Naive thymus-derived CD8-positive, alpha-beta T cell (primary cell): ENCODE measurements around the gene MFSD1. TPM values are rescaled to one million over a fixed set of nuclear protein-coding genes. Genes with fewer than 3 reads are reported as not detected.

Experiments
- ATAC-seq, 2 donors: fragments of 150-1000 bp; cut with Tn5 transposase in 1 of 2; sonication (Bioruptor Pico), chemical (Tn5 transposase) in 1 of 2; 1 replicate in 1 of 2; 2 replicates in 1 of 2; pipeline ENCODE4 v1.10.0; 2021; ENCODE audit warnings: mild to moderate bottlenecking in 2 of 2, moderate library complexity in 2 of 2
- POLR2A ChIA-PET: fragments of 350-600 bp; sonication (Branson Sonifier 250); formaldehyde crosslinking; loops from one replicate; lab custom pipeline; 2021; ENCODE audit warnings: antibody characterized with exemption; lab: Charles Lee
- DNase-seq, 10 donors: peaks; one replicate each; pipeline versions ENCODE4 v3.0.0 to v3.0.0-alpha.2; 2020 to 2022
- H3K27ac Mint-ChIP-seq, 10 donors: one replicate each; pipeline ENCODE4 v1.8.0; 2020 to 2022; ENCODE audit warnings: mild to moderate bottlenecking in 10 of 10, mixed read lengths in 10 of 10, moderate library complexity in 4 of 10, inconsistent platforms in 1 of 10
- H3K27me3 Mint-ChIP-seq, 5 donors: one replicate each; pipeline ENCODE4 v1.8.0; 2021 to 2022; ENCODE audit warnings: mixed read lengths in 5 of 5
- H3K36me3 Mint-ChIP-seq, 3 donors: one replicate each; pipeline ENCODE4 v1.8.0; 2020 to 2022; ENCODE audit warnings: mixed read lengths in 3 of 3, mild to moderate bottlenecking in 2 of 3, inconsistent platforms in 1 of 3
- H3K4me1 Mint-ChIP-seq, 4 donors: one replicate each; pipeline ENCODE4 v1.8.0; 2021 to 2022; ENCODE audit warnings: mixed read lengths in 4 of 4
- H3K4me3 Mint-ChIP-seq, 10 donors: one replicate each; pipeline ENCODE4 v1.8.0; 2020 to 2022; ENCODE audit warnings: mild to moderate bottlenecking in 10 of 10, mixed read lengths in 10 of 10, moderate library complexity in 6 of 10, inconsistent platforms in 1 of 10
- H3K9me3 Mint-ChIP-seq, 9 donors: one replicate each; pipeline ENCODE4 v1.8.0; 2020 to 2022; ENCODE audit warnings: mixed read lengths in 9 of 9, mild to moderate bottlenecking in 3 of 9, inconsistent platforms in 1 of 9, moderate library complexity in 1 of 9
- polyA plus RNA-seq, 3 donors: library from polyadenylated mRNA; unstranded; fragments of 300-500 nt; fragmentation: Illumina TruSeq; gene quantifications; one replicate each; pipeline ENCODE4 v1.2.3, GENCODE V29; 2021
- total RNA-seq, 8 experiments: library from RNA in 2 of 8; stranded (reverse) in 2 of 8; gene quantifications; one replicate each; pipeline ENCODE4 v1.2.3 and lab custom pipeline; 2021 to 2026

Gene MFSD1
- total and polyA plus RNA-seq, 5 experiments from 2014 or later, result 28.8 to 56.0 (median 41.0) TPM

DNA sequence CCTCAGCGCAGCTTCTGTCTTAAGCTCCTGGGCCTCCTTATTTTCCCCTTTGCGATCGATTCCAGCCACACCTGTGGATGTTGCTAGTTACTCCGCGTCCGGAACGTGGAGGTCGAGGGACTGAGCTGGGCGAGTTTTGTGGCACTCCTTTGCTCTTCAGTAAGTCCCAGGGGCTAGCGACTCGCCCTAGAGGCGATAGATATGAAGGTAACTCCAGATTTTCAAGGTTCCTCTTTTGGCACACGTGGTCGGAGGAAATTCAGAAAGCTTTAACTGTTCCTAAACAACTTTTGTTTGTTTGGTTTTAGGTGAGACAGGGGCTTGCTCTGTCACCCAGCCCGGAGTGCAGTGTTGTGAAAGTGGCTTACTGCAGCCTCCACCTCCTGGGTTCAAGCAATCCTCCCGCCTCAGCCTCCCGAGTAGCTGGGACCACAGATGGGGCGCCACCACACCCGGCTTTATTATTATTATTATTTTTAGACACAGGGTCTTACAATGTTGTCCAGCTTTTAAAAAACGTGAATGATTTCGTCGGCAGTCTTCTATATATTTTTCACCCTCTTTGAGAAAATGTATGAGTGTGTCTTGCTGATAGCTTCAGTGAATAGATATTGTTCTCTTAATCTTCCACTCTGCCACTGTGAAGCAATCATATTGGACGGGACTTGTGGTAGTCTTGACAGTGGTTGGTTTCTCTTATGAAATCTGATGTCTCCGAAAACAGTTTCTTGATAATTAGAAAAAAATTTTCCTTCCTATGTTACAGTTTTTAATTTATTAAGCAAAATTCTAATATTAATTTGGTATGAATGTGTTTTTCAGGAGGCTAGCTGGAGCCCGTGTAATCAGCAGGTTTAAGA lies 785 bp downstream of the MFSD1 start:
- Mint-ChIP-seq H3K27ac (peak overlapping the region; percentile 61 to 96 (median 94)), H3K9me3 (no peaks in the 10 kb centered on the region), H3K4me3 (peak overlapping the region; percentile 82 to 95 (median 91)), H3K36me3 (peaks cover under 1 to 30% (median 6%) of the 10 kb centered on the region in 3 donors), H3K27me3 (no peaks in the 10 kb centered on the region), H3K4me1 (peaks cover 10 to 43% (median 36%) of the 10 kb centered on the region in 4 donors)
- DNase-seq (peak in 2 of 10 donors; percentile 9 to 46), ATAC-seq (peak; percentile 4 to 29)
- POLR2A ChIA-PET, result interaction anchor here (1.2 to 1.9 kb wide), 2 partner anchors 79 to 106 kb away, joined by 3 to 5 read pairs; no protein-coding TSS in a partner anchor

- peaks cover 13 to 54% (median 45%) of the 10 kb centered on the region in 4 donors for H3K4me1 Mint-ChIP-seq
- H3K27me3 Mint-ChIP-seq, result no peaks in the 10 kb centered on the region
- H3K27ac Mint-ChIP-seq, result peak overlapping the region in 2 of 10 donors; percentile 4 to 21
- no peak for DNase-seq
- POLR2A ChIA-PET, result no interaction called here
- H3K4me3 Mint-ChIP-seq, result peak overlapping the region in 1 of 10 donors; percentile 47
- H3K9me3 Mint-ChIP-seq, result no peaks in the 10 kb centered on the region
- peaks cover 11 to 47% (median 18%) of the 10 kb centered on the region in 3 donors for H3K36me3 Mint-ChIP-seq
- no peak for ATAC-seq
Observed at GRCh38 chr3:158804441-158804840, 2.6 kb downstream of the MFSD1 start.

DNA sequence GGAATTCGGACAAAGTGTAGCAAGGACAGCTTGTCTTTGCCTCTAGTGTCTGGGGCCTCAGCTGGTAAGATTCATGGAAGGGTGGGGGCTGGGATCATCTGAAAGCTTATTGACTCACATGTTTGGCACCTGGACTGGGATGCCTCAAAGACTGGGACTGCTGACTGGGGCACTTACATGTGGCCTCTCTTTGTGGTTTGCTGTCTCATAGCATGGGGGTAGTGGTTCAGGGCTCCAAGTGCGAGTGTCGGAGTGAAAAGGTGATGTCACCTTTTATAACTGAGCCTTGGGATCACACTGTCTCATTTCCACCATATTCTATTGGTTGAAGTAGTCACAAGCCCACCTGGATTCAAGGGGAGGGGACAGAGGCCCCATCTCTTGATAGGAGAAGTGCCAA lies 6.8 kb downstream of the MFSD1 start:
- DNase-seq, result no peak
- H3K27ac Mint-ChIP-seq, result peak overlapping the region in 4 of 10 donors; percentile 1 to 38 (median 34)
- no peaks in the 10 kb centered on the region for H3K9me3 Mint-ChIP-seq
- no peak for ATAC-seq
- H3K27me3 Mint-ChIP-seq, result no peaks in the 10 kb centered on the region
- H3K4me1 Mint-ChIP-seq, result peaks cover 9 to 46% (median 26%) of the 10 kb centered on the region in 4 donors
- H3K36me3 Mint-ChIP-seq, result peaks cover 11 to 87% (median 34%) of the 10 kb centered on the region in 3 donors
- POLR2A ChIA-PET, result no interaction called here
- no peak overlapping the region for H3K4me3 Mint-ChIP-seq

DNA sequence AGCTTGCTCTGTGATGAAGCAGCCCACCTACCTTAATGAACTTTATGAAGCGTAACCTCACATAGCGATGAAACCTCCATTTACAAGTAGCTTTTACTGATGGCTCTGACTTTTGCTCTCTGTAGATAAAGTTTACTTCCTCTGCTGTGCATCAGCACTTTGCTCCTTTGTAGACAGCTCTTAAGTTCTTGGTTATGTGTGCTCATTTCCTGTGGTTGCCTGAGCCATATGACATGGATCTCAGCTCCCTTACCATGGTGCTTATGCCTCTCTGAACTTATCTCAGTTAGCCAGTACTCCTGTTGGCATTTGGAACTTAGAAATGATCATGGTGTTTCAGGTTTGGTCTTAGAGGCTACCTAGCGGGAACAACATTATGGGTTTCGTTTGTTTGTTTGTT lies 7.8 kb downstream of the MFSD1 start:
- Mint-ChIP-seq H3K9me3 (no peaks in the 10 kb centered on the region), H3K4me3 (peak overlapping the region in 1 of 10 donors; percentile 28), H3K27me3 (no peaks in the 10 kb centered on the region), H3K27ac (peak overlapping the region in 3 of 10 donors; percentile 71 to 86 (median 74)), H3K4me1 (peaks cover 9 to 40% (median 21%) of the 10 kb centered on the region in 4 donors), H3K36me3 (peaks cover 11 to 94% (median 44%) of the 10 kb centered on the region in 3 donors)
- ATAC-seq (peak; percentile 35 to 53), DNase-seq (no peak)
- POLR2A ChIA-PET, result interaction anchor here (1.1 kb wide), 1 partner anchor 8 kb away, joined by 3 read pairs; the partner anchor contains the start of gene MFSD1

- Mint-ChIP-seq H3K4me3 (no peak overlapping the region), H3K27ac (peak overlapping the region in 1 of 10 donors; percentile 65), H3K4me1 (peaks cover 9 to 28% (median 14%) of the 10 kb centered on the region in 4 donors), H3K27me3 (no peaks in the 10 kb centered on the region), H3K9me3 (no peaks in the 10 kb centered on the region), H3K36me3 (peaks cover 11 to 88% (median 49%) of the 10 kb centered on the region in 3 donors)
- ATAC-seq (no peak), DNase-seq (no peak)
- POLR2A ChIA-PET, result no interaction called here
Observed at GRCh38 chr3:158810823-158811724, 9.2 kb downstream of the MFSD1 start.

- no peak overlapping the region for H3K4me3 Mint-ChIP-seq
- POLR2A ChIA-PET, result no interaction called here
Observed at GRCh38 chr3:158819282-158819681, 17.4 kb downstream of the MFSD1 start.

DNA sequence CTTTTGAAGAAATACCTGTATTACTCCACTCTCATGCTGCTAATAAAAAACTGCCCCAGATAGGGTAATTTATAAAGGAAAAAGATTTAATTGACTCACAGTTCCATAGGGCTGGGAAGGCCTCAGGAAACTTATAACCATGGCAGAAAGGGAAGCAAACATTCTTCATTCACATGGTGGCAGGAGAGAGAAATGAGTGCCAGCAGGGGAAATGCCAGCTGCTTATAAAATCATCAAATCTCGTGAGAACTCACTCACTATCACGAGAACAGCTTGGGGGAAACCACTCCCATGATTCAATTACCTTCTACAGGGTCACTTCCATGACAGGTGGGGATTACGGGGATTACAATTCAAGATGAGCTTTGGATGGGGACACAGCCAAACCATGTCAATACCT lies 18.7 kb downstream of the MFSD1 start:
- Mint-ChIP-seq H3K4me3 (no peak overlapping the region), H3K9me3 (no peaks in the 10 kb centered on the region), H3K4me1 (peaks cover 0 to 3% (median 0%) of the 10 kb centered on the region in 4 donors), H3K27me3 (no peaks in the 10 kb centered on the region), H3K36me3 (peaks cover 13 to 80% (median 13%) of the 10 kb centered on the region in 3 donors), H3K27ac (no peak overlapping the region)
- ATAC-seq, result no peak
- DNase-seq, result no peak
- POLR2A ChIA-PET, result no interaction called here

More at GRCh38 chr3:158819282-158819681, 17.4 kb downstream of the MFSD1 start:
- H3K27me3 Mint-ChIP-seq, result no peaks in the 10 kb centered on the region
- ATAC-seq (no peak), DNase-seq (no peak)
- H3K4me1 Mint-ChIP-seq, result peaks cover 0 to 3% (median 0%) of the 10 kb centered on the region in 4 donors
- H3K27ac Mint-ChIP-seq, result peak overlapping the region in 2 of 10 donors; percentile 14 to 63
- H3K36me3 Mint-ChIP-seq, result peaks cover 13 to 82% (median 23%) of the 10 kb centered on the region in 3 donors
- H3K9me3 Mint-ChIP-seq, result no peaks in the 10 kb centered on the region

DNA sequence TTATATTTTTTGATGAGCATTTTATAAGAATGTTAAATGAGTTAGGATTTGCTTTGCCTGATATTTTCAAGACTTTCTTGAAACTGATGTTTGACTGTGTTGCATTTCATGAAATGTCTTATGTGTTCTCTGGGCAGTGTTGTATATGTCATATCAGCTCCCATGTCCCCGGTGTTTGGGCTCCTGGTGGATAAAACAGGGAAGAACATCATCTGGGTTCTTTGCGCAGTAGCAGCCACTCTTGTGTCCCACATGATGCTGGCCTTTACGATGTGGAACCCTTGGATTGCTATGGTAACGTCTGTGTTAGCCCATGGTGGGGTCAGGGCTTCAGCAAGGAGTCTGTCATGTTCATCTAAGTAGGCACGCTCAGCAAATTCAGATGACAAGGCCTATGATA lies 20.0 kb downstream of the MFSD1 start:
- Mint-ChIP-seq H3K9me3 (no peaks in the 10 kb centered on the region), H3K27ac (no peak overlapping the region), H3K36me3 (peaks cover 13 to 86% (median 13%) of the 10 kb centered on the region in 3 donors), H3K4me3 (no peak overlapping the region), H3K27me3 (no peaks in the 10 kb centered on the region), H3K4me1 (peaks cover 0 to 3% (median 0%) of the 10 kb centered on the region in 4 donors)
- POLR2A ChIA-PET, result no interaction called here
- DNase-seq (no peak), ATAC-seq (no peak)

- ATAC-seq (no peak), DNase-seq (no peak)
- H3K27ac Mint-ChIP-seq, result no peak overlapping the region
- H3K4me1 Mint-ChIP-seq, result peaks cover 0 to 2% (median 0%) of the 10 kb centered on the region in 4 donors
- POLR2A ChIA-PET, result no interaction called here
- peaks cover 13 to 81% (median 16%) of the 10 kb centered on the region in 3 donors for H3K36me3 Mint-ChIP-seq
- no peaks in the 10 kb centered on the region for H3K27me3 Mint-ChIP-seq
- no peak overlapping the region for H3K4me3 Mint-ChIP-seq
- no peaks in the 10 kb centered on the region for H3K9me3 Mint-ChIP-seq
Observed at GRCh38 chr3:158823426-158823825, 21.6 kb downstream of the MFSD1 start.

- H3K27ac Mint-ChIP-seq, result peak overlapping the region in 1 of 10 donors; percentile 55
- peaks cover 12 to 70% (median 30%) of the 10 kb centered on the region in 3 donors for H3K36me3 Mint-ChIP-seq
- H3K9me3 Mint-ChIP-seq, result no peaks in the 10 kb centered on the region
- no peak for ATAC-seq
- H3K27me3 Mint-ChIP-seq, result no peaks in the 10 kb centered on the region
- POLR2A ChIA-PET, result no interaction called here
- no peak for DNase-seq
- H3K4me3 Mint-ChIP-seq, result no peak overlapping the region
- H3K4me1 Mint-ChIP-seq, result no peaks in the 10 kb centered on the region
Observed at GRCh38 chr3:158827773-158828172, 25.9 kb downstream of the MFSD1 start.

DNA sequence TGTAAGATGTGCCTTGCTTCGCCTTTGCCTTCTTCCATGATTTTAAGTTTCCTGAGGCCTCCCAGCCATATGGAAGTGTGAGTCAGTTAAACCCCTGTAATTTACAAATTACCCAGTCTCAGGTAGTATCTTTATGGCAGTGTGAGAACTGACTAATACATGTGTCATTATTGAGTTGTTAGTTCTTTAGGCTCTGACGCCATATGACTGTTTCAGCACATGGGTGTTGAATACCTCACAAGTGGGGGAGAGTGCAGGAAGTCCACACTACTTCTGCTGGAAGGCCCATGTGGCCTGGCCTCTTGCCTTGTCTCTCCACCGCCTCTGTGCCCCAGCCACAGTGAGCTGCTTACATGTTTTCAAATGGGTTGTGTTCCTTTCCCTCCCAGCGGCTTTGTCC lies 28.5 kb downstream of the MFSD1 start:
- POLR2A ChIA-PET, result no interaction called here
- Mint-ChIP-seq H3K27ac (no peak overlapping the region), H3K4me3 (no peak overlapping the region), H3K4me1 (peaks cover 0 to 2% (median 0%) of the 10 kb centered on the region in 4 donors), H3K9me3 (no peaks in the 10 kb centered on the region), H3K36me3 (peaks cover 12 to 51% (median 30%) of the 10 kb centered on the region in 3 donors), H3K27me3 (no peaks in the 10 kb centered on the region)
- no peak for ATAC-seq
- DNase-seq, result no peak

GRCh38 chr3:158831861-158832260 lies 30.0 kb downstream of the MFSD1 start:
- peaks cover 12 to 40% (median 29%) of the 10 kb centered on the region in 3 donors for H3K36me3 Mint-ChIP-seq
- POLR2A ChIA-PET, result no interaction called here
- H3K27me3 Mint-ChIP-seq, result no peaks in the 10 kb centered on the region
- no peaks in the 10 kb centered on the region for H3K9me3 Mint-ChIP-seq
- no peak for ATAC-seq
- DNase-seq, result no peak
- H3K4me1 Mint-ChIP-seq, result peaks cover 0 to 2% (median 0%) of the 10 kb centered on the region in 4 donors
- H3K4me3 Mint-ChIP-seq, result no peak overlapping the region
- H3K27ac Mint-ChIP-seq, result no peak overlapping the region
